Measurements from ENCODE around the gene DBN1. TPM values are rescaled to one million over a fixed set of nuclear protein-coding genes. Genes with fewer than 3 reads are reported as not detected.

DBN1 gene
- total RNA-seq, 1 experiment from 2014 or later = 127 TPM

- POLR2A ChIA-PET (ENCODE audit: unreplicated experiment) = no interaction called here
Measured at GRCh38 chr5:177484902-177485549, 11.6 kb upstream of the DBN1 start.

GRCh38 chr5:177483994-177484901, 10.8 kb upstream of the DBN1 start:
- intact Hi-C loops (cut with micrococcal nuclease) = no loop called here
- DNase-seq = peak; percentile 1
- Histone ChIP-seq H3K36me3 (ENCODE audit: low read depth, low read length) (peaks cover 20% of the 10 kb centered on the region), H3K27me3 (ENCODE audit: low read length) (no peaks in the 10 kb centered on the region), H3K4me2 (ENCODE audit: low read length) (no peak overlapping the region), H3K9me3 (ENCODE audit: low read length) (no peaks in the 10 kb centered on the region), H3K4me1 (ENCODE audit: insufficient read depth, low read length) (no peaks in the 10 kb centered on the region), H3K27ac (ENCODE audit: low read length) (no peak overlapping the region), H4K20me1 (ENCODE audit: low read length) (no peaks in the 10 kb centered on the region), H3K79me2 (ENCODE audit: low read length) (no peaks in the 10 kb centered on the region), H3K9me2 (replicated peaks; ENCODE audit: low read length) (no peaks in the 10 kb centered on the region), H3F3A (ENCODE audit: low read length, unreplicated experiment) (peaks cover 3% of the 10 kb centered on the region), H3K4me3 (ENCODE audit: low read length) (no peak overlapping the region), H2AFZ (ENCODE audit: low read length) (no peak overlapping the region), H3K9ac (ENCODE audit: low read length) (no peak overlapping the region)
- no peak for ATAC-seq
- POLR2A ChIA-PET (ENCODE audit: unreplicated experiment) = no interaction called here
- CTCF ChIA-PET = no interaction called here
- BruUV-seq (replicated peaks) = no TSS peak
- no peak for TF ChIP-seq EZH2phosphoT487 (IDR thresholded peaks at IDR 0.05; ENCODE audit: borderline replicate concordance, low read length)

More at GRCh38 chr5:177484902-177485549, 11.6 kb upstream of the DBN1 start:
- peak; percentile 1 for DNase-seq
- Histone ChIP-seq H2AFZ (ENCODE audit: low read length) (no peak overlapping the region), H3F3A (ENCODE audit: low read length, unreplicated experiment) (peaks cover 3% of the 10 kb centered on the region), H3K9me2 (replicated peaks; ENCODE audit: low read length) (no peaks in the 10 kb centered on the region), H3K9me3 (ENCODE audit: low read length) (no peaks in the 10 kb centered on the region), H3K4me1 (ENCODE audit: insufficient read depth, low read length) (no peaks in the 10 kb centered on the region), H3K27me3 (ENCODE audit: low read length) (no peaks in the 10 kb centered on the region), H4K20me1 (ENCODE audit: low read length) (no peaks in the 10 kb centered on the region), H3K9ac (ENCODE audit: low read length) (no peak overlapping the region), H3K27ac (ENCODE audit: low read length) (no peak overlapping the region), H3K36me3 (ENCODE audit: low read depth, low read length) (peaks cover 26% of the 10 kb centered on the region), H3K79me2 (ENCODE audit: low read length) (no peaks in the 10 kb centered on the region), H3K4me3 (ENCODE audit: low read length) (no peak overlapping the region), H3K4me2 (ENCODE audit: low read length) (no peak overlapping the region)
- ATAC-seq = no peak
- CTCF ChIA-PET = no interaction called here
- TF ChIP-seq CTCF (conservative IDR thresholded peaks at IDR 0.05; ENCODE audit: low read depth, low read length) = no peak
- no peak for TF ChIP-seq EZH2phosphoT487 (IDR thresholded peaks at IDR 0.05; ENCODE audit: borderline replicate concordance, low read length)
- intact Hi-C loops (cut with micrococcal nuclease) = no loop called here
- BruUV-seq (replicated peaks) = no TSS peak

DNA sequence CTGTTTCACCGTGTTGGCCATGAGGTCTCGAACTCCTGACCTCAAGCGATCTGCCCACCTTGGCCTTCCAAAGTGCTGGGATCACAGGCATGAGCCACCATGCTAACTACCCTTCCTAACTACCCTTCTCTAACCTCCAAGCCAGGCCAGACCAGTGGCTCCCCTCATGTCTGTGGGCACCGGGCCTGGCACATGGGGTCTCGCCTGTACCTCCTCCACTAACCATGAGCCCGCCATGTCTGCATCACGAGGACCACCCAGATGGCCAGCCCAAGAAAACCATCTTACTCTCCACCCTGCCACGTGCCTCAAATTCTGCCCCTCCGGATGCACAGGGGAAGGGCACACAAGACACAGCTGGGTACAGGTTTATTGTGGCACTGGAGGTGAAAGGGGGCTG, 9.6 kb upstream of the DBN1 start:
- DNase-seq (no peak), ATAC-seq (no peak)
- POLR2A ChIA-PET (ENCODE audit: unreplicated experiment) = no interaction called here
- no peaks in the 10 kb centered on the region for H4K20me1 ChIP-seq (ENCODE audit: low read length)
- no peak for TF ChIP-seq EZH2 (IDR thresholded peaks at IDR 0.05; ENCODE audit: low read length, unreplicated experiment)
- TF ChIP-seq EZH2phosphoT487 (IDR thresholded peaks at IDR 0.05; ENCODE audit: borderline replicate concordance, low read length) = no peak
- TF ChIP-seq CTCF (conservative IDR thresholded peaks at IDR 0.05; ENCODE audit: low read depth, low read length) = no peak
- H3K4me3 ChIP-seq (ENCODE audit: low read length) = no peak overlapping the region
- no peak overlapping the region for H3K27ac ChIP-seq (ENCODE audit: low read length)
- CTCF ChIA-PET = no interaction called here
- no peak overlapping the region for H2AFZ ChIP-seq (ENCODE audit: low read length)
- H3K27me3 ChIP-seq (ENCODE audit: low read length) = no peaks in the 10 kb centered on the region
- H3F3A ChIP-seq (ENCODE audit: low read length, unreplicated experiment) = peaks cover 3% of the 10 kb centered on the region
- no peaks in the 10 kb centered on the region for H3K9me2 ChIP-seq (replicated peaks; ENCODE audit: low read length)
- intact Hi-C loops (cut with micrococcal nuclease) = no loop called here
- no peak overlapping the region for H3K4me2 ChIP-seq (ENCODE audit: low read length)
- BruUV-seq (replicated peaks) = no TSS peak
- H3K4me1 ChIP-seq (ENCODE audit: insufficient read depth, low read length) = no peaks in the 10 kb centered on the region
- H3K36me3 ChIP-seq (ENCODE audit: low read depth, low read length) = peaks cover 11% of the 10 kb centered on the region
- H3K9ac ChIP-seq (ENCODE audit: low read length) = no peak overlapping the region
- H3K79me2 ChIP-seq (ENCODE audit: low read length) = no peaks in the 10 kb centered on the region
- H3K9me3 ChIP-seq (ENCODE audit: low read length) = no peaks in the 10 kb centered on the region

Data from PC-3 (cell line).